A673 (cell line): ENCODE results near the gene SEC61A2. TPM values are rescaled to one million over a fixed set of nuclear protein-coding genes. Genes with fewer than 3 reads are reported as not detected.

Experiments
- BruUV-seq: library from RNA; stranded (reverse); fragments of 400-500 nt; replicated peaks from 2 replicates; lab custom pipeline; 2021; lab: Mats Ljungman, UMichigan
- CTCF ChIA-PET: fragments of 300-600 bp; sonication (Branson Sonifier 250); formaldehyde crosslinking; loops from one replicate; lab custom pipeline; 2022; ENCODE audit warnings: antibody characterized with exemption; lab: Charles Lee
- POLR2A ChIA-PET: fragments of 300-600 bp; sonication (Branson Sonifier 250); formaldehyde crosslinking; loops from one replicate; lab custom pipeline; 2022; ENCODE audit warnings: antibody characterized with exemption; ENCODE audit not compliant: low non-redundant PET; lab: Charles Lee
- DNase-seq: peaks from one replicate; pipeline ENCODE4 v3.0.0-alpha.2; 2015; ENCODE audit warnings: low spot score
- H3K27ac ChIP-seq: fragments of 200-600 bp; sonication (generic); 2 replicates; pipeline ENCODE4 v1.5.1; 2016; ENCODE audit warnings: mixed run types, low read depth, mild to moderate bottlenecking, mixed read lengths, antibody characterized with exemption, low read length; ENCODE audit not compliant: poor library complexity, severe bottlenecking
- H3K27me3 ChIP-seq: fragments of 200-600 bp; sonication (generic); replicated peaks from 2 replicates; pipeline ENCODE4 v1.6.1; 2017; ENCODE audit warnings: mixed run types, low read depth, mild to moderate bottlenecking, mixed read lengths, antibody characterized with exemption, low read length; ENCODE audit not compliant: insufficient read depth, poor library complexity
- H3K36me3 ChIP-seq: fragments of 200-600 bp; sonication (generic); 2 replicates; pipeline ENCODE4 v1.6.1; 2016; ENCODE audit warnings: mixed run types, mild to moderate bottlenecking, mixed read lengths, antibody characterized with exemption, low read length; ENCODE audit not compliant: insufficient read depth, poor library complexity, severe bottlenecking
- H3K4me1 ChIP-seq: fragments of 200-600 bp; sonication (generic); 2 replicates; pipeline ENCODE4 v1.6.1; 2017; ENCODE audit warnings: mixed run types, mild to moderate bottlenecking, mixed read lengths, antibody characterized with exemption, low read length; ENCODE audit not compliant: insufficient read depth, poor library complexity, severe bottlenecking
- H3K4me3 ChIP-seq: fragments of 200-600 bp; sonication (generic); 2 replicates; pipeline ENCODE4 v1.5.1; 2016; ENCODE audit warnings: low read depth, mixed run types, mild to moderate bottlenecking, mixed read lengths, low read length; ENCODE audit not compliant: poor library complexity, severe bottlenecking
- H3K9me3 ChIP-seq: fragments of 200-600 bp; sonication (generic); 2 replicates; pipeline ENCODE4 v1.6.1; 2016; ENCODE audit warnings: mixed run types, low read depth, mild to moderate bottlenecking, mixed read lengths, antibody characterized with exemption, low read length; ENCODE audit not compliant: poor library complexity, severe bottlenecking
- EZH2 ChIP-seq: fragments of 200-600 bp; sonication (generic); IDR thresholded peaks from 2 replicates; pipeline ENCODE4 v1.6.1; 2017; ENCODE audit warnings: borderline replicate concordance, low read depth, mild to moderate bottlenecking, mixed read lengths, antibody characterized with exemption, low read length; ENCODE audit not compliant: poor library complexity, severe bottlenecking
- intact Hi-C: fragments of 100-400 bp; cut with micrococcal nuclease; formaldehyde crosslinking; loops from one replicate; pipeline ENCODE4 v1.10.0; 2022; ENCODE audit not compliant: unreplicated experiment
- total RNA-seq: library from RNA; stranded (reverse); gene quantifications from 2 replicates; pipeline ENCODE4 v1.2.3, GENCODE V29; 2021
- TF ChIP-seq, protein P1 (sequence below): fragments of 300-800, 200-600 bp; sonication (generic); conservative IDR thresholded peaks from 2 replicates; pipeline ENCODE4 v1.5.1; 2017; ENCODE audit warnings: low read depth, mild to moderate bottlenecking, antibody characterized with exemption, low read length, moderate library complexity, mixed read lengths

Gene SEC61A2
- total RNA-seq, 1 experiment from 2014 or later, result 17.2 TPM

DNA sequence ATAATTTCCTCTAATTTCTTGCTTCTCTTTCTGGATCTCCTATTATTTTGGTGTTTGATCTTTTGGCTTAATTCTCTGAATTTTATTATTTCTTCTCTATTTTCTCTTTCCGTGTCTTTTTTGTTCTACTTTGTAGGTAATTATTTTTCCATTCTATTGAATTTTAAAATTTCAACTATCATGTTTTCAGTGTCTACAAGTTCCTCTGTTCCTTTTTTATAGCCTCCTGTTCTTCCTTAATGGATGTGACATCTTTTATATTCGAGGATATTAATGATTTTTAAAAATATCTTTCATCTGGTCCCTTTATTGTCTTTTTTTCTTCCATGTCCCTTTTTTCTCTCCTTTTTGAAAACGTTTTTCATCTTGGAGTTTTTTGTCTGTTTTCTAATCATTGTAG is 77.6 kb downstream of the SEC61A2 start:
- CTCF ChIA-PET, result no interaction called here
- Histone ChIP-seq H3K4me1 (no peaks in the 10 kb centered on the region), H3K9me3 (no peaks in the 10 kb centered on the region), H3K27me3 (no peaks in the 10 kb centered on the region), H3K4me3 (no peak overlapping the region), H3K27ac (no peak overlapping the region), H3K36me3 (peaks cover 70% of the 10 kb centered on the region)
- POLR2A ChIA-PET, result no interaction called here
- intact Hi-C loops, result no loop called here
- no peak for DNase-seq
- no TSS peak for BruUV-seq
- TF ChIP-seq, protein P1, sequence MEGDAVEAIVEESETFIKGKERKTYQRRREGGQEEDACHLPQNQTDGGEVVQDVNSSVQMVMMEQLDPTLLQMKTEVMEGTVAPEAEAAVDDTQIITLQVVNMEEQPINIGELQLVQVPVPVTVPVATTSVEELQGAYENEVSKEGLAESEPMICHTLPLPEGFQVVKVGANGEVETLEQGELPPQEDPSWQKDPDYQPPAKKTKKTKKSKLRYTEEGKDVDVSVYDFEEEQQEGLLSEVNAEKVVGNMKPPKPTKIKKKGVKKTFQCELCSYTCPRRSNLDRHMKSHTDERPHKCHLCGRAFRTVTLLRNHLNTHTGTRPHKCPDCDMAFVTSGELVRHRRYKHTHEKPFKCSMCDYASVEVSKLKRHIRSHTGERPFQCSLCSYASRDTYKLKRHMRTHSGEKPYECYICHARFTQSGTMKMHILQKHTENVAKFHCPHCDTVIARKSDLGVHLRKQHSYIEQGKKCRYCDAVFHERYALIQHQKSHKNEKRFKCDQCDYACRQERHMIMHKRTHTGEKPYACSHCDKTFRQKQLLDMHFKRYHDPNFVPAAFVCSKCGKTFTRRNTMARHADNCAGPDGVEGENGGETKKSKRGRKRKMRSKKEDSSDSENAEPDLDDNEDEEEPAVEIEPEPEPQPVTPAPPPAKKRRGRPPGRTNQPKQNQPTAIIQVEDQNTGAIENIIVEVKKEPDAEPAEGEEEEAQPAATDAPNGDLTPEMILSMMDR, result no peak
- no peak for TF ChIP-seq EZH2

DNA sequence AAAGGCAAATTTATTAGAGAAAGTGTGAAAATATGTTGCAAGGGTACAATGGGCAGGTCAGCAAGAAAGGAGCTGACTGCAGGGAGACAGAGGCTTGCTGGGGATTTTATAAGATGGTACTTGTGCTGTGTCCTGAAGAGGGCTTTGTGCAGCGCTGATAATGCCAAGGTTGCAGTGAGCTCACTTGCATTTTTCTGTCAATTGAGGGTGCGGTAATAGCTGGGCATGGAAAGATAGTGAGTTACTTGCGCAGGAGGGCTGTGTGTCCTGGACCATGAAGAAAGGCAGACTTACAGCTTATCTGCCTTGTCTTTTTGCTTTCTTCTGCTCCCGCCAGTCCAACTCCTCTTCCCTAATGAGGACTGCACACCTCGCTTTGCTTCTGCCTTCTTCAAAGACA is 79.0 kb downstream of the SEC61A2 start:
- no peak overlapping the region for H3K4me3 ChIP-seq
- intact Hi-C loops, result no loop called here
- no peaks in the 10 kb centered on the region for H3K27me3 ChIP-seq
- POLR2A ChIA-PET, result no interaction called here
- no peaks in the 10 kb centered on the region for H3K9me3 ChIP-seq
- H3K4me1 ChIP-seq, result peaks cover 6% of the 10 kb centered on the region
- TF ChIP-seq, protein P1, result no peak
- no peak for TF ChIP-seq EZH2
- no TSS peak for BruUV-seq
- no peak overlapping the region for H3K27ac ChIP-seq
- DNase-seq, result no peak
- H3K36me3 ChIP-seq, result peaks cover 69% of the 10 kb centered on the region
- CTCF ChIA-PET, result no interaction called here

DNA sequence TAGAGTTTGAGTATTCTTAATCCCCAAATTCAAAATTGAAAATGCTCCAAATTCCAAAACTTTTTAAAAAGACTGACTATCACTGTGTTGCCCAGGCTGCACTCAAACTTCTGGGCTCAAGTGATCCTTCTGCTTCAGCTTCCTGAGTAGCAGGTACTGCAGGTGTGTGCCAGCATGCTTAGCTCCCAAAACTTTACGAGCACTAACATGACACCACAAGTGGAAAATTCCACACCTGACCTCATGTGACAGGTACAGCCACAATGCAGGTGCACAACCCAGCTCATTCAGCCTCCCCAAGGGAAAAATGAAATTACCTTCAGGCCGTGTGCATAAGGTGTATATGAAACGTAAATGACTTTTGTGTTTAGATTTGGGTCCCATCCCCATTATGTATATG is 83.0 kb downstream of the SEC61A2 start:
- no peak for DNase-seq
- CTCF ChIA-PET, result no interaction called here
- Histone ChIP-seq H3K4me1 (peaks cover 46% of the 10 kb centered on the region), H3K27ac (no peak overlapping the region), H3K27me3 (no peaks in the 10 kb centered on the region), H3K4me3 (no peak overlapping the region), H3K9me3 (no peaks in the 10 kb centered on the region), H3K36me3 (peaks cover 56% of the 10 kb centered on the region)
- POLR2A ChIA-PET, result no interaction called here
- TF ChIP-seq, protein P1, result no peak
- no peak for TF ChIP-seq EZH2
- intact Hi-C loops, result no loop called here
- no TSS peak for BruUV-seq
